Tibial nerve (tissue), 4 donors: Measurements from ENCODE around the gene NCMAP.

Experiments
- EP300 ChIP-seq, 2 donors: sonication (generic); formaldehyde crosslinking; IDR thresholded peaks; one replicate each; pipeline ENCODE4 v1.6.1; 2017; ENCODE audit warnings: antibody characterized with exemption in 2 of 2, mild to moderate bottlenecking in 1 of 2
- TF ChIP-seq, protein P1 (sequence below), 5 experiments: fragments of 200-600 bp in 3 of 5; fragments of 450-650 bp in 2 of 5; sonication (generic) in 3 of 5; IDR thresholded peaks; one replicate each; pipeline ENCODE4 v1.5.1; 2016 to 2019; ENCODE audit warnings: antibody characterized with exemption in 5 of 5, mild to moderate bottlenecking in 3 of 5, moderate library complexity in 2 of 5

DNA sequence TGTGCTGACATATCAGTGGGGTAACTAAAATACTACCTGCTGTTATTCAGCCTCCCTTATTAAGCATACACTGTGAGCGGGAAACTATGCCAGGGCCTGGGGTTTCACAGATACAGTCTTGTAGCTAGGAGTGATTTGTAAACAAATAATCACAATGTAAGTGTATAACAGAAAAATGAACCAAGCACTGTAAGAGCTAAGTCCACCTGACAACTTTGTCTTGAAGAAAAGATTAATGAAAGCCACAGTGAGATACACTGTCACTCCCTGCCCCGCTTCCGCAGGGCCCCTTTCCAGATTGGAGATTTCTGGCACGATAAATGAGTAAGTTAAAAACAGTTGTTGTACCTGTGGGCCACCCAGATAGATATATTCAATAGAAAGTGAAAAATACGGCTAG lies 48.5 kb upstream of the NCMAP start:
- TF ChIP-seq, protein P1, sequence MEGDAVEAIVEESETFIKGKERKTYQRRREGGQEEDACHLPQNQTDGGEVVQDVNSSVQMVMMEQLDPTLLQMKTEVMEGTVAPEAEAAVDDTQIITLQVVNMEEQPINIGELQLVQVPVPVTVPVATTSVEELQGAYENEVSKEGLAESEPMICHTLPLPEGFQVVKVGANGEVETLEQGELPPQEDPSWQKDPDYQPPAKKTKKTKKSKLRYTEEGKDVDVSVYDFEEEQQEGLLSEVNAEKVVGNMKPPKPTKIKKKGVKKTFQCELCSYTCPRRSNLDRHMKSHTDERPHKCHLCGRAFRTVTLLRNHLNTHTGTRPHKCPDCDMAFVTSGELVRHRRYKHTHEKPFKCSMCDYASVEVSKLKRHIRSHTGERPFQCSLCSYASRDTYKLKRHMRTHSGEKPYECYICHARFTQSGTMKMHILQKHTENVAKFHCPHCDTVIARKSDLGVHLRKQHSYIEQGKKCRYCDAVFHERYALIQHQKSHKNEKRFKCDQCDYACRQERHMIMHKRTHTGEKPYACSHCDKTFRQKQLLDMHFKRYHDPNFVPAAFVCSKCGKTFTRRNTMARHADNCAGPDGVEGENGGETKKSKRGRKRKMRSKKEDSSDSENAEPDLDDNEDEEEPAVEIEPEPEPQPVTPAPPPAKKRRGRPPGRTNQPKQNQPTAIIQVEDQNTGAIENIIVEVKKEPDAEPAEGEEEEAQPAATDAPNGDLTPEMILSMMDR (IDR thresholded peaks at IDR 0.05): no peak
- no peak for TF ChIP-seq EP300 (IDR thresholded peaks at IDR 0.05)
